WTC11 (cell line): ENCODE data around the gene RSU1. TPM values are rescaled to one million over a fixed set of nuclear protein-coding genes. Genes with fewer than 3 reads are reported as not detected.

Source experiments
- ATAC-seq: fragments of 200-7000 bp; cut with Tn5 transposase; 2 replicates; pipeline ENCODE4 v1.10.0; 2021; ENCODE audit warnings: mild to moderate bottlenecking, moderate library complexity
- CTCF ChIA-PET: fragments of 300-600 bp; sonication (Branson Sonifier 250); formaldehyde crosslinking; loops from one replicate; lab custom pipeline; 2021; ENCODE audit warnings: antibody characterized with exemption; lab: Charles Lee
- POLR2A ChIA-PET: fragments of 350-600 bp; sonication (Branson Sonifier 250); formaldehyde crosslinking; loops from one replicate; lab custom pipeline; 2021; ENCODE audit warnings: antibody characterized with exemption; lab: Charles Lee
- DNase-seq: peaks from one replicate; pipeline ENCODE4 v3.0.0; 2021; ENCODE audit warnings: low spot score
- H3K27ac Mint-ChIP-seq: 2 replicates; pipeline ENCODE4 v1.8.0; 2021; ENCODE audit warnings: mixed read lengths
- H3K27me3 Mint-ChIP-seq: 2 replicates; pipeline ENCODE4 v1.8.0; 2021; ENCODE audit warnings: low read depth, mild to moderate bottlenecking, moderate library complexity, mixed read lengths
- H3K36me3 Mint-ChIP-seq: 2 replicates; pipeline ENCODE4 v1.8.0; 2021; ENCODE audit warnings: mixed read lengths
- H3K4me1 Mint-ChIP-seq: 2 replicates; pipeline ENCODE4 v1.8.0; 2022; ENCODE audit warnings: mixed read lengths
- H3K4me3 Mint-ChIP-seq: 2 replicates; pipeline ENCODE4 v1.8.0; 2021; ENCODE audit warnings: mild to moderate bottlenecking, moderate library complexity, mixed read lengths
- H3K9me3 Mint-ChIP-seq: 2 replicates; pipeline ENCODE4 v1.8.0; 2021; ENCODE audit warnings: mixed read lengths
- ATF1 ChIP-seq: sonication (generic); formaldehyde crosslinking; IDR thresholded peaks from 2 replicates; pipeline ENCODE4 v1.8.1; 2023; ENCODE audit warnings: mild to moderate bottlenecking, moderate library complexity, missing genetic modification reagents
- CREB1 ChIP-seq: sonication (generic); formaldehyde crosslinking; IDR thresholded peaks from 2 replicates; pipeline ENCODE4 v1.8.0; 2023; ENCODE audit warnings: mild to moderate bottlenecking, missing genetic modification reagents
- CREM ChIP-seq: sonication (generic); formaldehyde crosslinking; IDR thresholded peaks from 2 replicates; pipeline ENCODE4 v1.8.1; 2022; ENCODE audit warnings: mild to moderate bottlenecking, missing genetic modification reagents, moderate library complexity
- EMX1 ChIP-seq: fragments of 250-450 bp; sonication (Bioruptor Pico); IDR thresholded peaks from 2 replicates; pipeline ENCODE4 v1.8.0; 2021; ENCODE audit warnings: mild to moderate bottlenecking
- ETV6 ChIP-seq: sonication (generic); formaldehyde crosslinking; IDR thresholded peaks from 2 replicates; pipeline ENCODE4 v1.8.1; 2022; ENCODE audit warnings: mild to moderate bottlenecking, missing genetic modification reagents
- FOXP1 ChIP-seq: sonication (generic); formaldehyde crosslinking; IDR thresholded peaks from 2 replicates; pipeline ENCODE4 v1.8.0; 2022; ENCODE audit warnings: missing genetic modification reagents, mild to moderate bottlenecking, moderate library complexity, borderline replicate concordance
- JAZF1 ChIP-seq: fragments of 250-450 bp; sonication (Bioruptor Pico); IDR thresholded peaks from 2 replicates; pipeline ENCODE4 v1.9.0; 2021; ENCODE audit warnings: moderate library complexity, mild to moderate bottlenecking, inconsistent platforms
- NFE2L1 ChIP-seq: sonication (generic); formaldehyde crosslinking; IDR thresholded peaks from 2 replicates; pipeline ENCODE4 v1.8.1; 2023; ENCODE audit warnings: missing genetic modification reagents
- NFYB ChIP-seq: sonication (generic); formaldehyde crosslinking; conservative IDR thresholded peaks from 2 replicates; pipeline ENCODE4 v1.8.0; 2022; ENCODE audit warnings: low read depth, missing genetic modification reagents
- SMAD4 ChIP-seq: sonication (generic); formaldehyde crosslinking; IDR thresholded peaks from 2 replicates; pipeline ENCODE4 v1.8.0; 2022; ENCODE audit warnings: mild to moderate bottlenecking, missing genetic modification reagents
- SP1 ChIP-seq: sonication (generic); formaldehyde crosslinking; conservative IDR thresholded peaks from 2 replicates; pipeline ENCODE4 v1.8.1; 2022; ENCODE audit warnings: missing genetic modification reagents
- TCF7 ChIP-seq: sonication (generic); formaldehyde crosslinking; IDR thresholded peaks from 2 replicates; pipeline ENCODE4 v1.8.0; 2022; ENCODE audit warnings: mild to moderate bottlenecking, low read depth, missing genetic modification reagents, moderate library complexity
- TEAD4 ChIP-seq: sonication (generic); formaldehyde crosslinking; IDR thresholded peaks from 2 replicates; pipeline ENCODE4 v1.8.0; 2022; ENCODE audit warnings: mild to moderate bottlenecking, missing genetic modification reagents
- ZNF121 ChIP-seq: sonication (generic); formaldehyde crosslinking; IDR thresholded peaks from 2 replicates; pipeline ENCODE4 v1.8.0; 2023; ENCODE audit warnings: missing genetic modification reagents
- ZNF416 ChIP-seq: fragments of 250-450 bp; sonication (Bioruptor Pico); IDR thresholded peaks from 2 replicates; pipeline ENCODE4 v1.9.0; 2021; ENCODE audit warnings: mild to moderate bottlenecking, inconsistent platforms
- total RNA-seq: library from RNA; stranded (reverse); gene quantifications from 3 replicates; pipeline ENCODE4 v1.2.3, GENCODE V29; 2021
- TF ChIP-seq, protein P1 (sequence below): sonication (generic); formaldehyde crosslinking; IDR thresholded peaks from 2 replicates; pipeline ENCODE4 v1.8.1; 2022; ENCODE audit warnings: mild to moderate bottlenecking, missing genetic modification reagents, moderate library complexity, borderline replicate concordance
- TF ChIP-seq, protein P2 (sequence below): fragments of 250-450 bp; sonication (Bioruptor Pico); conservative IDR thresholded peaks from 2 replicates; pipeline ENCODE4 v1.9.0; 2021; ENCODE audit warnings: mild to moderate bottlenecking
- TF ChIP-seq, protein P3 (sequence below): sonication (generic); formaldehyde crosslinking; IDR thresholded peaks from 2 replicates; pipeline ENCODE4 v1.8.0; 2022; ENCODE audit warnings: mild to moderate bottlenecking, missing genetic modification reagents
- TF ChIP-seq, protein P4 (sequence below): fragments of 250-450 bp; sonication (Bioruptor Pico); IDR thresholded peaks from 2 replicates; pipeline ENCODE4 v1.9.0; 2021; ENCODE audit warnings: mild to moderate bottlenecking
- TF ChIP-seq, protein P5 (sequence below): sonication (generic); formaldehyde crosslinking; IDR thresholded peaks from 2 replicates; pipeline ENCODE4 v1.8.0; 2022; ENCODE audit warnings: mild to moderate bottlenecking, missing genetic modification reagents
- TF ChIP-seq, protein P6 (sequence below): sonication (generic); formaldehyde crosslinking; IDR thresholded peaks from 2 replicates; pipeline ENCODE4 v1.8.0; 2022; ENCODE audit warnings: missing genetic modification reagents
- TF ChIP-seq, protein P7 (sequence below): sonication (generic); formaldehyde crosslinking; IDR thresholded peaks from 2 replicates; pipeline ENCODE4 v1.8.1; 2023; ENCODE audit warnings: mild to moderate bottlenecking, moderate library complexity, missing genetic modification reagents
- TF ChIP-seq, protein P8 (sequence below): sonication (generic); formaldehyde crosslinking; IDR thresholded peaks from 2 replicates; pipeline ENCODE4 v1.8.1; 2023; ENCODE audit warnings: mild to moderate bottlenecking, missing genetic modification reagents

RSU1 gene
- total RNA-seq, 1 experiment from 2014 or later: 46.4 TPM

DNA sequence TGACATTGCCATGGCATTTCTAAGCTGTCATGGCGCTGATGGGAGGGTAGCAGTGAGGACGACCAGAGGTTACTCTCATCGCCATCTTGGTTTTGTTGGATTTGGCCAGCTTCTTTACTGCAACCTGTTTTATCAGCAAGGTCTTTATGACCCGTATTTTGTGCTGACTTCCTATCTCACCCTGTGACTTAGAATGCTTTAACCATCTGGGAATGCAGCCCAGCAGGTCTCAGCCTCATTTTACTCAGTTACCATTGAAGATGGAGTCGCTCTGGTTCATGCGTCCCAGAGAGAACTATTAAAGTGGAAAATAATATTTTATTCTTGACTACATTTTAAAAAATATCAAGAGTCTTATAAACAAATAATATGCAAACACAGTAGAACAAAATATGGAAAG, 131.7 kb downstream of the RSU1 start (continued):
- no peak for TF ChIP-seq EMX1 (CRISPR knock-in tag)
- no peak for TF ChIP-seq CREB1 (CRISPR knock-in tag)
- no peak for TF ChIP-seq TEAD4 (CRISPR knock-in tag)
- TF ChIP-seq, protein P1, sequence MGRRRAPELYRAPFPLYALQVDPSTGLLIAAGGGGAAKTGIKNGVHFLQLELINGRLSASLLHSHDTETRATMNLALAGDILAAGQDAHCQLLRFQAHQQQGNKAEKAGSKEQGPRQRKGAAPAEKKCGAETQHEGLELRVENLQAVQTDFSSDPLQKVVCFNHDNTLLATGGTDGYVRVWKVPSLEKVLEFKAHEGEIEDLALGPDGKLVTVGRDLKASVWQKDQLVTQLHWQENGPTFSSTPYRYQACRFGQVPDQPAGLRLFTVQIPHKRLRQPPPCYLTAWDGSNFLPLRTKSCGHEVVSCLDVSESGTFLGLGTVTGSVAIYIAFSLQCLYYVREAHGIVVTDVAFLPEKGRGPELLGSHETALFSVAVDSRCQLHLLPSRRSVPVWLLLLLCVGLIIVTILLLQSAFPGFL (CRISPR knock-in tag): no peak
- TF ChIP-seq, protein P2, sequence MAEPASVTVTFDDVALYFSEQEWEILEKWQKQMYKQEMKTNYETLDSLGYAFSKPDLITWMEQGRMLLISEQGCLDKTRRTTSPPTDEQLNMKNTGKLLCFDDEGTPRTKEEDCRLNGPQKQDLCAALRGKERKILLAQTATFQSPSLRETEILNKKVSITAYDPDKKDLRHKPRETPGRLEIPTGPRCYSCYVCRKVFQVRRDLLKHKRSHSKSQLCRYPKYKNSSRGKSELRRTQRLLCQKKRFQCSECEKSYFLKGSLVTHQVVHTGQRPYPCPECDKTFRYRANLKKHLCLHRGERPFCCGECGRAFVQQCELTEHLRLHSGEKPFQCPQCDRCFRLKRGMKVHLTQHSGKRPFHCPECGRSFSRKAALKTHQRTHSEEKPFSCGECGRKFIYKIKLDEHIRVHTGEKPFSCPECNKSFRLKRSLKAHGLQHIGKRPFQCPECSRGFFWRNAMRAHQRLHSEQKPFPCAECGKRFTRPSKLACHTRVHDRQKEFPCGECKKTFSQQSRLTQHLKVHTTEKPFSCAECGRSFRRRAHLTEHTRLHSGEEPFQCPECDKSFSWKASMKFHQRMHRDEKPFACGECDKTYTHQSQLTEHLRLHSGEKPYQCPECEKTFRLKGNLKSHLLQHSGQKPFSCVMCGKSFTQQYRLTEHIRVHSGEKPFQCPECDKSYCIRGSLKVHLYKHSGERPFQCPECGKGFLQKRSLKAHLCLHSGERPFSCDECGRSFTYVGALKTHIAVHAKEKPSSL (CRISPR knock-in tag): no peak

DNA sequence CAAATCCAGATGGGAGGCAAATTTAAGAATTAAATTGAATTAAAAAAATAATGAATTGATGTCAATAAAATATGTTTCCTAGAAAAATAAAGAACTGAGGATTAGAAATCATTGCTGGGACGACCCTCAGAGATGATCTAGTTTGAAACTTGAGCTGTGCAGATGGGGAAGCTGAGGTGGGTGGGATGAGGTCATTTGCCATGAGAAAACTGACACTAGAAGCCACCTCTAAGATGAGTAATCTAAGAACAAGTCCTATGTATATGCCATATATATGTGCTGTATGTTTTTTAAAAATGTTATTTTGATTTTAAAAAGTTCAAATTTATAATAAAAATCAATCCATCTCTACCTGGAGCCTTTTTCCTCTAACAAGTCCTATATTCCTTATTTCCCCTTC, 135.7 kb downstream of the RSU1 start:
- H3K4me3 Mint-ChIP-seq: no peak overlapping the region
- H3K9me3 Mint-ChIP-seq: peaks cover 4% of the 10 kb centered on the region; the same call in 1 of the 2 replicates
- 0 out of 2 replicates have a peak, but pooled peaks cover 4% of the 10 kb centered on the region for H3K4me1 Mint-ChIP-seq
- H3K27me3 Mint-ChIP-seq: no peaks in the 10 kb centered on the region
- H3K36me3 Mint-ChIP-seq: peaks cover 4% of the 10 kb centered on the region; the same call in 1 of the 2 replicates
- DNase-seq (no peak), ATAC-seq (no peak)
- no peak overlapping the region for H3K27ac Mint-ChIP-seq
- no peak for TF ChIP-seq ETV6
- no peak for TF ChIP-seq FOXP1
- TF ChIP-seq, protein P3, sequence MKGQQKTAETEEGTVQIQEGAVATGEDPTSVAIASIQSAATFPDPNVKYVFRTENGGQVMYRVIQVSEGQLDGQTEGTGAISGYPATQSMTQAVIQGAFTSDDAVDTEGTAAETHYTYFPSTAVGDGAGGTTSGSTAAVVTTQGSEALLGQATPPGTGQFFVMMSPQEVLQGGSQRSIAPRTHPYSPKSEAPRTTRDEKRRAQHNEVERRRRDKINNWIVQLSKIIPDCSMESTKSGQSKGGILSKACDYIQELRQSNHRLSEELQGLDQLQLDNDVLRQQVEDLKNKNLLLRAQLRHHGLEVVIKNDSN (CRISPR knock-in tag): no peak
- TF ChIP-seq SMAD4: no peak
- no peak for TF ChIP-seq ZNF121 (CRISPR knock-in tag)
- TF ChIP-seq JAZF1 (CRISPR knock-in tag): no peak
- no peak for TF ChIP-seq NFYB
- no peak for TF ChIP-seq ATF1 (CRISPR knock-in tag)
- no peak for TF ChIP-seq TCF7 (CRISPR knock-in tag)
- TF ChIP-seq, protein P4, sequence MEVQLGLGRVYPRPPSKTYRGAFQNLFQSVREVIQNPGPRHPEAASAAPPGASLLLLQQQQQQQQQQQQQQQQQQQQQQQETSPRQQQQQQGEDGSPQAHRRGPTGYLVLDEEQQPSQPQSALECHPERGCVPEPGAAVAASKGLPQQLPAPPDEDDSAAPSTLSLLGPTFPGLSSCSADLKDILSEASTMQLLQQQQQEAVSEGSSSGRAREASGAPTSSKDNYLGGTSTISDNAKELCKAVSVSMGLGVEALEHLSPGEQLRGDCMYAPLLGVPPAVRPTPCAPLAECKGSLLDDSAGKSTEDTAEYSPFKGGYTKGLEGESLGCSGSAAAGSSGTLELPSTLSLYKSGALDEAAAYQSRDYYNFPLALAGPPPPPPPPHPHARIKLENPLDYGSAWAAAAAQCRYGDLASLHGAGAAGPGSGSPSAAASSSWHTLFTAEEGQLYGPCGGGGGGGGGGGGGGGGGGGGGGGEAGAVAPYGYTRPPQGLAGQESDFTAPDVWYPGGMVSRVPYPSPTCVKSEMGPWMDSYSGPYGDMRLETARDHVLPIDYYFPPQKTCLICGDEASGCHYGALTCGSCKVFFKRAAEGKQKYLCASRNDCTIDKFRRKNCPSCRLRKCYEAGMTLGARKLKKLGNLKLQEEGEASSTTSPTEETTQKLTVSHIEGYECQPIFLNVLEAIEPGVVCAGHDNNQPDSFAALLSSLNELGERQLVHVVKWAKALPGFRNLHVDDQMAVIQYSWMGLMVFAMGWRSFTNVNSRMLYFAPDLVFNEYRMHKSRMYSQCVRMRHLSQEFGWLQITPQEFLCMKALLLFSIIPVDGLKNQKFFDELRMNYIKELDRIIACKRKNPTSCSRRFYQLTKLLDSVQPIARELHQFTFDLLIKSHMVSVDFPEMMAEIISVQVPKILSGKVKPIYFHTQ (CRISPR knock-in tag): no peak
- no peak for TF ChIP-seq NFE2L1 (CRISPR knock-in tag)
- no peak for TF ChIP-seq SP1
- TF ChIP-seq, protein P5, sequence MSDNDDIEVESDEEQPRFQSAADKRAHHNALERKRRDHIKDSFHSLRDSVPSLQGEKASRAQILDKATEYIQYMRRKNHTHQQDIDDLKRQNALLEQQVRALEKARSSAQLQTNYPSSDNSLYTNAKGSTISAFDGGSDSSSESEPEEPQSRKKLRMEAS (CRISPR knock-in tag): no peak
- TF ChIP-seq, protein P6, sequence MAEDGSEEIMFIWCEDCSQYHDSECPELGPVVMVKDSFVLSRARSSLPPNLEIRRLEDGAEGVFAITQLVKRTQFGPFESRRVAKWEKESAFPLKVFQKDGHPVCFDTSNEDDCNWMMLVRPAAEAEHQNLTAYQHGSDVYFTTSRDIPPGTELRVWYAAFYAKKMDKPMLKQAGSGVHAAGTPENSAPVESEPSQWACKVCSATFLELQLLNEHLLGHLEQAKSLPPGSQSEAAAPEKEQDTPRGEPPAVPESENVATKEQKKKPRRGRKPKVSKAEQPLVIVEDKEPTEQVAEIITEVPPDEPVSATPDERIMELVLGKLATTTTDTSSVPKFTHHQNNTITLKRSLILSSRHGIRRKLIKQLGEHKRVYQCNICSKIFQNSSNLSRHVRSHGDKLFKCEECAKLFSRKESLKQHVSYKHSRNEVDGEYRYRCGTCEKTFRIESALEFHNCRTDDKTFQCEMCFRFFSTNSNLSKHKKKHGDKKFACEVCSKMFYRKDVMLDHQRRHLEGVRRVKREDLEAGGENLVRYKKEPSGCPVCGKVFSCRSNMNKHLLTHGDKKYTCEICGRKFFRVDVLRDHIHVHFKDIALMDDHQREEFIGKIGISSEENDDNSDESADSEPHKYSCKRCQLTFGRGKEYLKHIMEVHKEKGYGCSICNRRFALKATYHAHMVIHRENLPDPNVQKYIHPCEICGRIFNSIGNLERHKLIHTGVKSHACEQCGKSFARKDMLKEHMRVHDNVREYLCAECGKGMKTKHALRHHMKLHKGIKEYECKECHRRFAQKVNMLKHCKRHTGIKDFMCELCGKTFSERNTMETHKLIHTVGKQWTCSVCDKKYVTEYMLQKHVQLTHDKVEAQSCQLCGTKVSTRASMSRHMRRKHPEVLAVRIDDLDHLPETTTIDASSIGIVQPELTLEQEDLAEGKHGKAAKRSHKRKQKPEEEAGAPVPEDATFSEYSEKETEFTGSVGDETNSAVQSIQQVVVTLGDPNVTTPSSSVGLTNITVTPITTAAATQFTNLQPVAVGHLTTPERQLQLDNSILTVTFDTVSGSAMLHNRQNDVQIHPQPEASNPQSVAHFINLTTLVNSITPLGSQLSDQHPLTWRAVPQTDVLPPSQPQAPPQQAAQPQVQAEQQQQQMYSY (CRISPR knock-in tag): no peak
- TF ChIP-seq, protein P7, sequence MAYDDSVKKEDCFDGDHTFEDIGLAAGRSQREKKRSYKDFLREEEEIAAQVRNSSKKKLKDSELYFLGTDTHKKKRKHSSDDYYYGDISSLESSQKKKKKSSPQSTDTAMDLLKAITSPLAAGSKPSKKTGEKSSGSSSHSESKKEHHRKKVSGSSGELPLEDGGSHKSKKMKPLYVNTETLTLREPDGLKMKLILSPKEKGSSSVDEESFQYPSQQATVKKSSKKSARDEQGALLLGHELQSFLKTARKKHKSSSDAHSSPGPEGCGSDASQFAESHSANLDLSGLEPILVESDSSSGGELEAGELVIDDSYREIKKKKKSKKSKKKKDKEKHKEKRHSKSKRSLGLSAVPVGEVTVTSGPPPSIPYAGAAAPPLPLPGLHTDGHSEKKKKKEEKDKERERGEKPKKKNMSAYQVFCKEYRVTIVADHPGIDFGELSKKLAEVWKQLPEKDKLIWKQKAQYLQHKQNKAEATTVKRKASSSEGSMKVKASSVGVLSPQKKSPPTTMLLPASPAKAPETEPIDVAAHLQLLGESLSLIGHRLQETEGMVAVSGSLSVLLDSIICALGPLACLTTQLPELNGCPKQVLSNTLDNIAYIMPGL (CRISPR knock-in tag): no peak
- no peak for TF ChIP-seq TEAD4 (CRISPR knock-in tag)
- TF ChIP-seq, protein P8, sequence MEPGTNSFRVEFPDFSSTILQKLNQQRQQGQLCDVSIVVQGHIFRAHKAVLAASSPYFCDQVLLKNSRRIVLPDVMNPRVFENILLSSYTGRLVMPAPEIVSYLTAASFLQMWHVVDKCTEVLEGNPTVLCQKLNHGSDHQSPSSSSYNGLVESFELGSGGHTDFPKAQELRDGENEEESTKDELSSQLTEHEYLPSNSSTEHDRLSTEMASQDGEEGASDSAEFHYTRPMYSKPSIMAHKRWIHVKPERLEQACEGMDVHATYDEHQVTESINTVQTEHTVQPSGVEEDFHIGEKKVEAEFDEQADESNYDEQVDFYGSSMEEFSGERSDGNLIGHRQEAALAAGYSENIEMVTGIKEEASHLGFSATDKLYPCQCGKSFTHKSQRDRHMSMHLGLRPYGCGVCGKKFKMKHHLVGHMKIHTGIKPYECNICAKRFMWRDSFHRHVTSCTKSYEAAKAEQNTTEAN: no peak
- TF ChIP-seq ZNF416 (CRISPR knock-in tag): no peak
- TF ChIP-seq CREM (CRISPR knock-in tag): no peak
- POLR2A ChIA-PET: no interaction called here
- CTCF ChIA-PET: no interaction called here
